Measurements from ENCODE around the gene STT3B.

Gene STT3B

GRCh38 chr3:31522152-31522551, 10.6 kb upstream of the STT3B start:
- no peak for FAIRE-seq

GRCh38 chr3:31523543-31523942, 9.2 kb upstream of the STT3B start:
- FAIRE-seq: no peak

GRCh38 chr3:31525532-31525931, 7.2 kb upstream of the STT3B start:
- FAIRE-seq: no peak

- FAIRE-seq: no peak
Observed at GRCh38 chr3:31529421-31529820, 3.3 kb upstream of the STT3B start.

- FAIRE-seq: no peak
Observed at GRCh38 chr3:31530039-31530959, 2.4 kb upstream of the STT3B start.

GRCh38 chr3:31530960-31531335, 1.8 kb upstream of the STT3B start:
- FAIRE-seq: no peak

- no peak for FAIRE-seq
Observed at GRCh38 chr3:31531452-31531991, 1.2 kb upstream of the STT3B start.

- peak; percentile 95 for FAIRE-seq
Observed at GRCh38 chr3:31531992-31532586, 636 bp upstream of the STT3B start.

- no peak for FAIRE-seq
Observed at GRCh38 chr3:31533169-31534064, 692 bp downstream of the STT3B start.

- no peak for FAIRE-seq
Observed at GRCh38 chr3:31534065-31534425, 1.3 kb downstream of the STT3B start.

- FAIRE-seq: no peak
Observed at GRCh38 chr3:31536497-31536896, 3.8 kb downstream of the STT3B start.

- no peak for FAIRE-seq
Observed at GRCh38 chr3:31538801-31539200, 6.1 kb downstream of the STT3B start.

GRCh38 chr3:31539275-31539674, 6.5 kb downstream of the STT3B start:
- no peak for FAIRE-seq

GRCh38 chr3:31541089-31541488, 8.4 kb downstream of the STT3B start:
- FAIRE-seq: no peak

GRCh38 chr3:31542246-31542645, 9.5 kb downstream of the STT3B start:
- no peak for FAIRE-seq

GRCh38 chr3:31543375-31543774, 10.7 kb downstream of the STT3B start:
- FAIRE-seq: no peak

GRCh38 chr3:31544634-31545033, 11.9 kb downstream of the STT3B start:
- no peak for FAIRE-seq

GRCh38 chr3:31546162-31546561, 13.4 kb downstream of the STT3B start:
- no peak for FAIRE-seq

- FAIRE-seq: no peak
Observed at GRCh38 chr3:31546725-31547124, 14.0 kb downstream of the STT3B start.

- FAIRE-seq: peak; percentile 89
Observed at GRCh38 chr3:31550452-31551251, 17.9 kb downstream of the STT3B start.

- no peak for FAIRE-seq
Observed at GRCh38 chr3:31551646-31552045, 18.9 kb downstream of the STT3B start.

- no peak for FAIRE-seq
Observed at GRCh38 chr3:31552103-31552502, 19.4 kb downstream of the STT3B start.
